Ishikawa (cell line): ENCODE results near the gene CACNA1A.

Source experiments
- CEBPB ChIP-seq: IDR thresholded peaks from 2 replicates; pipeline ENCODE4 v1.6.1; 2012
- CREB1 ChIP-seq: IDR thresholded peaks from 2 replicates; pipeline ENCODE4 v1.6.1; 2012; ENCODE audit warnings: low read depth
- EGR1 ChIP-seq: IDR thresholded peaks from 2 replicates; pipeline ENCODE4 v1.6.1; 2012
- EP300 ChIP-seq: IDR thresholded peaks from 2 replicates; pipeline ENCODE4 v1.6.1; 2012; ENCODE audit warnings: borderline replicate concordance
- FOXM1 ChIP-seq: IDR thresholded peaks from 2 replicates; pipeline ENCODE4 v1.6.1; 2012; ENCODE audit warnings: low read depth, borderline replicate concordance
- MAX ChIP-seq: IDR thresholded peaks from 2 replicates; pipeline ENCODE4 v1.6.1; 2012
- NFIC ChIP-seq: IDR thresholded peaks from 2 replicates; pipeline ENCODE4 v1.6.1; 2012
- RAD21 ChIP-seq: IDR thresholded peaks from 2 replicates; pipeline ENCODE4 v1.6.1; 2012; ENCODE audit warnings: low read depth
- TAF1 ChIP-seq: IDR thresholded peaks from 2 replicates; pipeline ENCODE4 v1.6.1; 2012; ENCODE audit warnings: low read depth, mild to moderate bottlenecking
- TCF12 ChIP-seq: IDR thresholded peaks from 2 replicates; pipeline ENCODE4 v1.6.1; 2012; ENCODE audit warnings: low read depth
- TEAD4 ChIP-seq: IDR thresholded peaks from 2 replicates; pipeline ENCODE4 v1.6.1; 2012
- USF1 ChIP-seq: IDR thresholded peaks from 2 replicates; pipeline ENCODE4 v1.6.1; 2012
- YY1 ChIP-seq: IDR thresholded peaks from 2 replicates; pipeline ENCODE4 v1.6.1; 2012; ENCODE audit warnings: low read depth
- TF ChIP-seq, protein P1 (sequence below): IDR thresholded peaks from 2 replicates; pipeline ENCODE4 v1.6.1; 2012; ENCODE audit warnings: low read depth, mild to moderate bottlenecking

DNA sequence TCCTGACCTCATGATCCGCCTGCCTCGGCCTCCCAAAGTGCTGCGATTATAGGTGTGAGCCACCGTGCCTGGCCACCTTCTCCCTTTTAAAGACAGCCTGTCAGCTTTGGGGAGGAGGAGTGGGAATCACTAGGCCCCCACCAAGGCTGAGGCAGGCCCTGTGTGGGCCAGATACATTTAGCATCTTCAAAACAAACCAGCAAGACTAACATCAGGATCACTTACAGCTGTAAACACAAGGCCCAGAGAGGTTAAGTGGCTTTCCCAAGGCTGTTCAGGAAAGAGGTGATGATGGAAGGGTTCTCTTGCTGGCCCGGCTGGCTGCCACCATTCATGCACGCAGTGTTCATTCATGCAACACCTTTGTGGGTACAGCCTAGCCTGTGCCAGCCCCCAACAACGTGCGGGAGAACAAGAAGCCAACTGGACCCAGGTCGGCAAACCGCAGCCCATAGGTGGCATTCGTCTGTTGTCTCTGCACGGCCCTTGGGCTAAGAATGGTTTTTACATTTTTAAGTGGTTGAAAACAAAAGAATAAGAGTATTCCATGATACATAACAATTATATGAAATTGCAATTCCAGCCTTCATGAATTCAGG, 333.0 kb downstream of the CACNA1A start:
- TF ChIP-seq YY1 (no peak), TEAD4 (no peak), CREB1 (no peak), MAX (no peak), EP300 (no peak), TAF1 (no peak), CEBPB (no peak), USF1 (no peak), FOXM1 (no peak), RAD21 (no peak), TCF12 (no peak), NFIC (no peak), EGR1 (no peak)
- TF ChIP-seq, protein P1, sequence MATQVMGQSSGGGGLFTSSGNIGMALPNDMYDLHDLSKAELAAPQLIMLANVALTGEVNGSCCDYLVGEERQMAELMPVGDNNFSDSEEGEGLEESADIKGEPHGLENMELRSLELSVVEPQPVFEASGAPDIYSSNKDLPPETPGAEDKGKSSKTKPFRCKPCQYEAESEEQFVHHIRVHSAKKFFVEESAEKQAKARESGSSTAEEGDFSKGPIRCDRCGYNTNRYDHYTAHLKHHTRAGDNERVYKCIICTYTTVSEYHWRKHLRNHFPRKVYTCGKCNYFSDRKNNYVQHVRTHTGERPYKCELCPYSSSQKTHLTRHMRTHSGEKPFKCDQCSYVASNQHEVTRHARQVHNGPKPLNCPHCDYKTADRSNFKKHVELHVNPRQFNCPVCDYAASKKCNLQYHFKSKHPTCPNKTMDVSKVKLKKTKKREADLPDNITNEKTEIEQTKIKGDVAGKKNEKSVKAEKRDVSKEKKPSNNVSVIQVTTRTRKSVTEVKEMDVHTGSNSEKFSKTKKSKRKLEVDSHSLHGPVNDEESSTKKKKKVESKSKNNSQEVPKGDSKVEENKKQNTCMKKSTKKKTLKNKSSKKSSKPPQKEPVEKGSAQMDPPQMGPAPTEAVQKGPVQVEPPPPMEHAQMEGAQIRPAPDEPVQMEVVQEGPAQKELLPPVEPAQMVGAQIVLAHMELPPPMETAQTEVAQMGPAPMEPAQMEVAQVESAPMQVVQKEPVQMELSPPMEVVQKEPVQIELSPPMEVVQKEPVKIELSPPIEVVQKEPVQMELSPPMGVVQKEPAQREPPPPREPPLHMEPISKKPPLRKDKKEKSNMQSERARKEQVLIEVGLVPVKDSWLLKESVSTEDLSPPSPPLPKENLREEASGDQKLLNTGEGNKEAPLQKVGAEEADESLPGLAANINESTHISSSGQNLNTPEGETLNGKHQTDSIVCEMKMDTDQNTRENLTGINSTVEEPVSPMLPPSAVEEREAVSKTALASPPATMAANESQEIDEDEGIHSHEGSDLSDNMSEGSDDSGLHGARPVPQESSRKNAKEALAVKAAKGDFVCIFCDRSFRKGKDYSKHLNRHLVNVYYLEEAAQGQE = no peak
